NT2/D1 (cell line): ENCODE measurements around the gene GAA.

Experiments
- SUZ12 ChIP-seq: IDR thresholded peaks from 2 replicates; pipeline ENCODE4 v1.6.1; 2011; ENCODE audit not compliant: insufficient read length, insufficient read depth; ENCODE audit errors: extremely low read depth
- YY1 ChIP-seq: IDR thresholded peaks from 2 replicates; pipeline ENCODE4 v1.6.1; 2011; ENCODE audit not compliant: insufficient read length, insufficient read depth
- ZNF274 ChIP-seq: IDR thresholded peaks from 2 replicates; pipeline ENCODE4 v1.6.1; 2011; ENCODE audit warnings: mild to moderate bottlenecking, low read depth, low read length

DNA sequence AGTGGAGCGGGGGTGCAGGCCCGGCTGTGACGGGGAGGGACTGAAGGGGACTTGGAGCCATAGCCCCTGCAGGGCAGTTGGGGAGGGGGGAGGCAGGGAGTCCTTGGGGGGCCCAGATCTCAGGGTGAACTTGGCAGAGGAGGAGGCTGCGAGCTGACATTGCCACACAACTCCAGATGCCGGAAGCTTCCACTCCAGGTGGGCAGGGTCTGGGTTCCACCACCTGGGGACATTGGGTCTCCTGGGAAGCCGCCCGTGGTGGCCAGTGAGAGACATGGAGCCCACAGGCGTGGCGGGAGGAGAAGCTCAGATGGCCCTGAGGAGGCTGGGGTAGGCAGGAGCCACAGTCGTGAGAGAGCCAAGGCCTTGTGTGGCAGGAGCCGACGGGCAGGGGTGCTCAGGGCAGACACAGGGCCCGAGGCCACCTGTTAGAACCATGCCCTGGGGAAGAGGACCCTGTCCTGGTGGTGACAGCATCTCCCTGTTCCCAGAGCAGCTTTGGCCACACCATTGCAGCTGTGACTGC, 18.2 kb upstream of the GAA start:
- TF ChIP-seq YY1 (no peak), ZNF274 (no peak), SUZ12 (no peak)
